NCI-H774 (cell line): ENCODE measurements around the gene MYADML2.
"Not testable (repeated sequence)": the region's sequence is repeated elsewhere in the genome, so short reads cannot be mapped to it uniquely, and the experiment has no call there.

Experiments
- DNase-seq: peaks from one replicate; lab custom pipeline; 2025; lab: John Stamatoyannopoulos, UW

The MYADML2 gene

DNA sequence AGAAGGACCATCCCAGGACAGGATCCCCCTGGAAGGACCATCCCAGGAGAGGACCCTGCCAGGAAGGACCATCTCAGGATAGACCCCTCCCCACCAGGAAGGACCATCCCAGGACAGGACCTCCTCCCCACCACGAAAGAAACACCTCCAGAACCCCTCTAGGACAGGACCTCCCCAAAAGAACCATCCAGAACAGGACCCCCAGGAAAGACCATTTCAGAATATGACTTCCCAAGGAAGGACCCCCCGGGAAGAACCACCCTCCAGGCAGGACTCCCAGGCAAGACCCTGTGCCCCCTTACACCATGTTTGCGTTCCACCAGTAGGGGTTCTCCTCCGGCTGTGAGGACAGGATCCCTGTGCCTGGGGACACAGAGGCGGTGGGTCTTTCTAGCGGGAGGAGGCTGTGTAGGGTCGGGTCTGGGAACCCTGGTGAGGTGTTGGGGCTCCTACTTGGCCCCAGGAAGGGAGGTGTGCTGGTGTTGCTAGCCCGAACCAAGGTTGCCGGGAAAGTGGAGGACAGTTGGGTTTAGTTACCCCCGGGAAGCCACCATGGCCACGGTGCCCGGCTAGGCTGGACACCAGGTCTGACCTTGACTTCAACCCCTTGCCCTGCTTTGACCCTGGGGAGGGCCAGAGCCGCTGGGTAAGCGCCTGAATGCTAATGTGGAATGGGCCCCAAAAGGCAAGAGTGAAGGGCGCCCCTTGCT, 11.8 kb upstream of the MYADML2 start:
- DNase-seq = no peak

DNA sequence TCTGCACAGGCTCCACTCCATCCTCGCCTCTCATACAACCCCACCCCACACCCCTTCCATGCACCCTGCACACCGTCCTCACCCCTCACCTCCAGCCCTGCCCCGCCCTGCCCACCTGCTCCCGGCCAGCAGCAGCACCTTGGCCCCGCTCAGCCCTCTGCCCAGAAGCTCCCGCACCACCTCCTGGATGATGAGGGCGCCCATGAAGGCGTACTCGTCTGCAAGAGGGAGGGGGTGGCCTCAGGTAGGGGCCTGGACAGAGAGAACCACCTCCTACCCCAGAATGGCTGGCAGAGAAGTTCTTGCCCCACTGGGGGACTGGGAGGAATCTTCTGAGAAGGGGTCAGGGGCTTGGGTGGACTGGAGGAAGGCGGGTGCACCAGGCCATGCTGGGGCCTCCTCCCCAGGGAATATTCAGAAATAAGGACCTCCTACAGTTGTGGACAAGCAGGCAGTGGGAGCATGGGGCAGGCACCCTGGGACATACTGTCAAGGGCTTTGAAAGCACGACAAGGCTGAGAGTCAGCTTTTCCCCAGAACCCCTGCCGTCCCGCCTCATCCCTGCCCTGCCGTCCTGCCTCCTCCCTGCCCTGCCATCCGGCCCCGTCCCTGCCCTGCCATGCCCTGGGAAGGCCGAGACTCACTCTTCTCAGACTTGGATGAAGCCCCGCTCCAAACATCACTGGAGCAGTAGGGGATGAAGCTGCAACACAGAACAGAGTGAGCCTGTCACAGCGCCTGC, 10.8 kb upstream of the MYADML2 start:
- no peak for DNase-seq

DNA sequence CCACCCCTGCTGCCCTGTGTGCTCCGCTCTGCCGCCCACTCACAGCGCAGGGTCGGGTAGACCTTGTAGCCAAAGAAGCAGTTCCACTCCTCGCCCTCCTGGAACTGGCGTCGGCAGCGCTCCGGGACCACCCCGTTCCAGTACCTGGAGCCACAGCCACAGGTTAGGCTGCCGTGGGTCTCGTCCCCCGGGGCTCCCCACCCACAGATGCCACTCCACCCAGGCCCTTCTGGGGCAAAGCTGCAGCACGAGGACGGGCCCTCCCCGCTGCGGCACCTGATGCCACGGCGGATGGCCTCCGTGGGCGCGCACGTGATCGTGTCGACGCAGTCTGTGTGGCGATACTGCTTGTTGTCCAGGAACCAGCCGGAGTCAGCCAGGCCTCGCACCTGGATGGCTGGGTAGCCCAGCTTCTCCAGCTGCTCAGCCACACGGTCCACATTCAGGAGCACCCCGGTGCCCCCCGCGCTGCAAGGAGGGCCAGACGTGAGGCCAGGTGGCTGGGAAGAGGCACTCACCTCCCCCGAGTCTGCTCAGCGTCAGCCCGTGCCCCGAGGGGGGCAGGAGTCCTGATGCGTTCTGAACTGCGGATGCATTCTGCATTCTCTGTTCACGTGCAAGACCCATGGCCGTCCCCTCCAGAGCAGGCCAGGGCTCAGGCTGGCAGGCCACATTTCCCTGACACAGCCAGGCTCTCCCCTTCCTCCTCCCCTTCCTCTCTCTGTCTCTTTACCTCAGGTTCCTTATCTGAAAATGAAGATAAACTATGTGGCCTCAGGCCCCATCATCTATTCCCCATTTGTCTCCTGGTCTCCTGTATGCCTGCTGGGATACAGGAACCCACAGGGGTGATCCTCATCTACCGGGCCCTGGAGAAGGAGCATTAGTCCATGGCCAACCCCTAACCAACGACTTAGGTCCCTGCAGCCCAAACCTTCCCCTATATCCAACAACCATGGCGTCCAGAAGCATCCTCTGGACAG, 9.9 kb upstream of the MYADML2 start:
- DNase-seq = no peak

DNA sequence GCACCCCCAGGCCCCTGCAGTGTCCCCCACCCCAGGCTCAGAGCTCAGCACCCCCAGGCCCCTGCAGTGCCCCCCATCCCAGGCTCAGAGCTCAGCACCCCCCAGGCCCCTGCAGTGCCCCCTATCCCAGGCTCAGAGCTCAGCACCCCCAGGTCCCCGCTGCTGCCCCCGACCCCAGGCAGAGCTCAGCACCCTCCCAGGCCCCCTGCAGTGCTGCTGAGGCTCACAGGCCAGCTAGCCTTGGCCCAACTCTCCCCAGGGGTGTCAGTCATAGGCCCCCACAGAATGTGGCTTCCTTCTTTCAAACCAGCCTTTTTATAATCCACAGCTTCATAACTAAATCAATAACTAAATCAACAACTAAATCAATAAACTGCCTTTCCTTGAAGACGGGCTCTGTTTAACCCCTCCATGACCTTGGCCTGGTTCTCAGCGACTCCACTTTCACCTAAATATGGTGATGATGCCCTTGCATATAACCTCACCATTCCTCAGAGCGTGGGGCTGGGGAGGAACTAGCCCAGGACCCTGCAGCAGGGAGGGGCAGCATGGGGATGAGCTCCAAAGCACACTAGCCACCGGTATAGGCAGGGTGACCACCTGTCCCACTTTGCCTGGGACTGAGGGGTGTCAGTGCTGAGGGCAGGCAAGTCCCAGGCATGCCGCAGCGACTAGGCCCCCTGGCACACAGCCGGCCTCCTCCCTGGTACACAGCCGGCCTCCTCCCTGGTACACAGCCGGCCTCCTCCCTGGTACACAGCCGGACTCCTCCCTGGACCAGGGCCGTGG, 8.9 kb upstream of the MYADML2 start:
- DNase-seq = no peak

DNA sequence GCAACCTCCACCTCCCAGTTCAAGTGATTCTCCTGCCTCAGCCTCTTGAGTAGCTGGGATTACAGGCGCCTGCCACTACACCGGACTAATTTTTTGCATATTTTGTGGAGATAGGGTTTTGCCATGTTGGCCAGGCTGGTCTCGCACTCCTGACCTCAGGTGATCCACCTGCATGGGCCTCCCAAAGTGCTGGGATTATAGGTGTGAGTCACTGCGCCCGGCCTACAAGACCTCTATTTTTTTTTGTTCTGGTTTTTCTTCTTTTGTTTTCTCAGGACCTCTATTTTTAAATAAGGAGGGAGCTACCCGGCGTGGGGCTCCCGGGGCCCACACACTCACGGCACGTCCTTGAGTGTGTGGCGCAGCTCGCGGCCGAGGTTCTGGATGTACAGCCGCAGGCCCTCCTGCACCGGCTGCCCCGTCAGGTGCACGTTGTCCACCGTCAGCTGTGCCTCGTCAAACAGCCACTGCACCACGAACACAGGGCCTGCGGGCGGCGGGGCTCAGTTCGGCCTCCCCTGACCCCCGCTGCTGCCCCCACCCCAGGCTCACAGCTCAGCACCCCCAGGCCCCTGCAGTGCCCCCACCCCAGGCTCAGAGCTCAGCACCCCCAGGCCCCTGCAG, 8.1 kb upstream of the MYADML2 start:
- no peak for DNase-seq

DNA sequence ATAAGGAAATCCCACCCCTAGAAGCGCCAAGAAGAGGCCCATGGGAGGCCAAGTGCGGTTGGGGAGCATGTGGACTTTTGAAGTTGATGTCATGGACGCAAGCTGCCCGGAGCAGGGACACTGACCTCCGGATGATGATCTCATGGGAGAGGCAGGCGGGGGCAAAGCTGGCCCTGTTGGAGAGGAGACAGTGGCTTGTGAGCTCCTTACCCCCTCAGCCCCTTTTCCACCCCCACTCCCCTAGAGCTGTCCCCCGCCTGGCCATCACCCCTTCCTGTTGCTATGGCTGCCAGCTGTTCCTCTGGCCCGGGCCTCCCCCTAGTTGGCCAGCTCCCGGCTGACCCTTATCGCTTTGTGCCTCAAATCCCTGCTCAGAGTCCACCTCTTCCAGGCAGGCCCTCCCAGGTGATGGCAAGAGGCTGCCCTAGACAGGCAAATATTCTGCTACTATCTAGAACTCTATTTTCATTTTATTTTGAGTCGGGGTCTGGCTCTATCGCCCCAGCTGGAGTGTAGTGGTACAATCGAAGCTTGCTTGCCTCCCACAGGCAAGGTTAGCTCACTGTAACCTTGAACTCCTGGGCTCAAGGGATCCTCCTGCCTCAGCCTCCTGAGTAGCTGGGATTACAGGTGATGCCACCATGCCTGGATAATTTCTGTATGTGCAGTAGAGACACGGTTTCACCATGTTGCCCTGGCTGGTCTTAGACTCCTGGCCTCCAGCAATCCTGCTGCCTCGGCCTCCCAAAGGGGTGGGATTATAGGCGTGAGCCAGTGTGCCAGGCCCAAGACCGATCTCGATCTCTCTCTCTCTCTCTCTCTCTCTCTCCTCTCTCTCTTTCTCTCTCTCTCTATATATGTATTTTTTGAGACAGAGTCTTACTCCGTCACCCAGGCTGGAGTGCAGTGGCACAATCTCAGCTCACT, 7.4 kb upstream of the MYADML2 start:
- no peak for DNase-seq

DNA sequence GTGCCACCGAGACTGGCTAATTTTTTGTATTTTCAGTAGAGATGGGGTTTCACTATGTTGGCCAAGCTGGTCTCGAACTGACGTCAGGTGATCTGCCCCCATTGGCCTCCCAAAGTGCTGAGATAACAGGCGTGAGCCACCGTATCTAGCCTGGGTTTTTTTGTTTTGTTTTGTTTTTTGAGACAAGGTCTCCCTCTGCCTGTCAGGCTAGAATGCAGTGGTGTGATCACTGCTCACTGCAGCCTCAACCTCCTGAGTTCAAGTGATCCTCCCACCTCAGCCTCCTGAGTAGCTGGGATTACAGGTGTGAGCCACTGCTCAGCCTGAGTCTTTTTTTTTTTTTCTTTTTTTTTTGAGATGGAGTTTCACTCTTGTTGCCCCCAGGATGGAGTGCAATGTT, 6.4 kb upstream of the MYADML2 start:
- DNase-seq = not testable (repeated sequence)

DNA sequence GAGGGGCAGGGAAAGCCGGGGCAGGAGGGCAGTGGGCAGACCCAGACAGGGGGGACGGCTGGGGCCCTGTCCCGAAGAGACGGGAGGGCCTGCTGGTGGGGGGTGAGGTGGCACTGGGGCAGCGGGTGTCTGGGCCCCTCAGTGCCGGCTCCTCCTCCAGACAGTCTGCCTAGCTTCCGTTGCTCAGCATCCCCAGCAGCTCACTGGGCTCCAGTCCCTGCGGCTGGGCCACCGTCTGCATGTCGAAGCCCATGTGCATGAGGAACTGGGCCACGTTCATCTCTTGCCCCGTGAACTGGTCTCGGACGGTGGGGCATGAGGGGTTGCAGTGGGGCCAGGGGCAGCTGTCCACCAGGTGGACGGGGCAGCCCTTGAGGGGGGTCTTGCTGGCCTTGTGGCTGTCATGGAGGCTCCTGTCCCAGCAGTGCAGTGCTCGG, 5.8 kb upstream of the MYADML2 start:
- no peak for DNase-seq

DNA sequence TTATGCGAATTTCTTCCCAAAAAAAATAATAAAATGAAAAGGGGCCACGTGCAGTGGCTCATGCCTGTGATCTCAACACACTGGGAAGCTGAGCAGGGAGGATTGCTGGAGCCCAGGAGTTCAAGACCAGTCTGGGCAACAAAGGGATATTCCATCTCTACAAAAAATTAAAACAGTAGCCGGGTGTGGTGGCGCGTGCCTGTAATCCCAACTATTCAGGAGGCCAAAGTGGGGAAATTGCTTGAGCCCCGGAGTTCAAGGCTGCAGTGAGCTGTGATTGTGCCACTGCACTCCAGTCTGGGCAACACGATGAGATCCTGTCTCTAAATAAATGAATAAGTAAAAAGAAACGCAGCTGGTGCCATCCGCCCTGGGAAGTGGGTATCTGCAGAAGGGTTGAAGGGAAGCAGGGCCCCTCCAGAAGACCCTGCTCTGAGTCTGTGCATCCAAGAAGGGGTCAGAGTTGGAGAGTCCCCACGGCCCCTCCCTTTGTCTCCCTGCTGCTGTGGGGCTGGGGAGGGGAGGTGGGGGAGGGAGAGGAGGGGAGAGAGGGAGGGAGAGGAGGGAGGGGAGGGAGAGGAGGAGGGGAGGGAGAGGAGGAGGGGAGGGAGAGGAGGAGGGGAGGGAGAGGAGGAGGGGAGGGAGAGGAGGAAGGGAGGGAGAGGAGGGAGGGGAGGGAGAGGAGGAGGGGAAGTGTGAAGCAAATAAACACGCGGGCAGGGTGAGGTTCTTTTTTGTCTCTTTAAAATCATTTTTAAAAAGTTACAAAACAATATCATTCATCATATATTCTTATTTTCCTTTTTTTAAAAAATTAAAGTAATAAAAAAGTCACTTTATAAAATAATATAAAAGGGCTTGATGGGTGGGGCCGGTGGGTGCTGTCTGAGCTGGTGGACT, 5.0 kb upstream of the MYADML2 start:
- no peak for DNase-seq

DNA sequence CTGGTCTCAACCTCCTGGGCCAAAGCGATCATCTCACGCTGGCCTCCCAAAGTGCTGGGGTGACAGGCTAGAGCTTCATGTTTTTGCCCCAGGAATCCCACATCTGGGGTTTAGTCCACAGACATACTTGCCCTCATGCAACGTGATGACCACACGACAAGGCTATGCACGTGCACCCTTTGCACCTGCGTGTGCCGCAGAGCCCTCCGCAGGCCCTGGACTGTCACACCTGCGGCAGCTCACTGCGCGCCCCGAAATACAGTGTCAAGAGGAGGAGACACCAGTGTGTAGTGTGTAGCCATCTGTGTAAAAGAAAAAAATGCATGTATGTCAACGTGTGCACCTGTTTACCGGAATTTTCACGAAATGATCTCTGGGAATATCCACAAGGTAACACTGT, 3.5 kb upstream of the MYADML2 start:
- DNase-seq = no peak

DNA sequence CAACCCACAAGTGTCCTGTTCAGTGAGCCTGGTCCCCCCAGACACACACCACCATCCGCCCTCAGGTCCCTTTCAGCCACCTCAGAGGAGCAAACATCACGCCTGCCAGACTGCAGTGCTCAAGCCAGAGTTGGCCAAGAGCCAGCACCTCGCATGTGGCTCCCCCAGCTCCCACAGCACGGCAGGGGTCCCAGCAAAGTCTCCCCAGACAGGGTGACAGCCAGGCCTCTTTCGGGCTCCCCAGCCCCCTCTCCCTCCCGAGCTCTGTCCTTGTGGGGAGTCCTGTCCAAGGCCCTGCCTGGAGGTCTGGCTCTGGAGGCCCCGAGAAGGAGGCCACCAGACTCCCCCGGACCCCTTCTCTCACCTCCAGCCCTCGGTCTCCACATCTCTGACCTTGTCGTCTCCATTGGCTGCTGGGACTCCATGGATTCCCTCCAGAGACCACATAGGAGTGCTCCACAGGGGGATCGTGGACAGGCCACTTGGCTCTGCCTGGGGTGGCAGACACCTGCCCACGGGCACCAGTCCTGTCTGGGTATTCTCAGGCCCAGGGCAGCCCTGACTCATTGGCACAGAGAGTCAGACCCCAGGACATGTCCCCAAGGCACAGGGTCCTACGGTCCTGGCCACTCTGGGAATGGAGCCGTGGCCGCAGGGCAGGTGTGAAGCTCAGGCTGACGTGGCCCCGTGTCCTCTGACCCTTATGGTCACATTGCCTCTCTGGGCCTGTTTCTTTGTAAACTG, 1.8 kb upstream of the MYADML2 start:
- DNase-seq = no peak

DNA sequence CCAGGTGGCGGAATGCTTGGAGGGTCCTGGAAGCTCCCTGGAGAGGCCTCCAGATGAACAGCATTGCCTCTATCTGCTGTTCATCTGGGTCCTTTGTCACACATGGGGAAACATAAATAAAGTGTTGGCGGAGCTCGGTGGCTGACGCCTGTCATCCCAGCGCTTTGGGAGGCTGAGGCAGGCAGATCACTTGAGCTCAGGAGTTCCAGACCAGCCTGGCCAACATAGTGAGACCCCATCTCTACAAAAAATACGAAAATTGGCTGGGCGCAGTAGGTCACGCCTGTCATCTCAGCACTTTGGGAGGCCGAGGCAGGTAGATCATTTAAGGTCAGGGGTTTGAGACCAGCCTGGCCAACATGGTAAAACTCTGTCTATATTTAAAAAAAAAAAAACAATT, 2.2 kb downstream of the MYADML2 start:
- DNase-seq = no peak

DNA sequence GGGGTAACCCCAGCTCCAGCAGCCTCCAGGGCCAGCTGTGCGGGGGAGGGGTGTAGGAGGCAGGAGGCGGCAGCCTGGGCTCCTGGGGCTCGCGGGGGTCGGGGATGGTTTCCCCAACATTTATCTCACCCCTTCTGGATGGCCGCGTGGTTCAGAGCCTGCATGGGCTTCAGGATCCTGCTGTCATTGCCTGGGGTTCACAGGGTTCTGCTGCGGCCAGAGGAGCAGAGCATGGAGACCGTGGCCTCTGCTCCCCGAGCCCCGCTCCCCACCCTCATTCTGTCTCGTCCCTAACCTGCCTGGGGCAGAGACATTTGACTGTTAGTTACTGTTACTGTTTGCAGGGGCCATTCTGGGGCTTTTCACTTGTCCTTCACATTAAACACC, 4.9 kb downstream of the MYADML2 start:
- DNase-seq = no peak

DNA sequence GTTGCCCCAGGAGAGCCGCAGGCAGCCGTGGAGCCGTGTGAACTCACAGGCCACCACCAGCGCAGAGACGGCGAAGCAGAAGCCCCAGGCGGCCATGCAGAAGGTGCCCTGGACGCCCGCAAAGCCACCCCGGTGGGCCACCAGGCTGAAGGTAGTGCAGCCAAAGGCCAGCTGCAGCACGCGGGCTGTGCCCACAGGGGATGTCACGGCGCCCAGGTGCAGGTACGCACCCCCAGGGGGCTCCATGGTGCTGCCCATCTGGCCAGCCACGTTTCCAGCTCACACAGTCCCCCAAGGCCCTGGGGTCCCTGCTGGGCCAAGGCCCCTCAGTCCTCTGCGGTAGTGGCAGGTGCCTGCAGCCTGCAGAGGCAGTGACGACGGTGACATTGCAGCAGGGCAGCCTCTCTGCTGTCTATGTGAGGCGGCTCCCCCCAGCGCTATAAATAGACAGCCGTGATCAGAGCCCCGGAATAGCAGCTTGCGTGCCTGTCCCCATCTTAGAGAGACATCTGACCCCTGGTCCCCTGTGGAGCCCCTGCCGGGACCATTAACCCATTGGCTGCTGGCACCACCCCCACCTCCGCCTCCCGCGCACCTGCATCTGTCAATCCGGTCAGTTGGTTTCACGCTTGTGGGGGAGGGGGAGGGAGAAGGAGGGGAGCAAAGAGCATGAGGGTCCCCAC, 5.4 kb downstream of the MYADML2 start:
- DNase-seq = peak; percentile 47

DNA sequence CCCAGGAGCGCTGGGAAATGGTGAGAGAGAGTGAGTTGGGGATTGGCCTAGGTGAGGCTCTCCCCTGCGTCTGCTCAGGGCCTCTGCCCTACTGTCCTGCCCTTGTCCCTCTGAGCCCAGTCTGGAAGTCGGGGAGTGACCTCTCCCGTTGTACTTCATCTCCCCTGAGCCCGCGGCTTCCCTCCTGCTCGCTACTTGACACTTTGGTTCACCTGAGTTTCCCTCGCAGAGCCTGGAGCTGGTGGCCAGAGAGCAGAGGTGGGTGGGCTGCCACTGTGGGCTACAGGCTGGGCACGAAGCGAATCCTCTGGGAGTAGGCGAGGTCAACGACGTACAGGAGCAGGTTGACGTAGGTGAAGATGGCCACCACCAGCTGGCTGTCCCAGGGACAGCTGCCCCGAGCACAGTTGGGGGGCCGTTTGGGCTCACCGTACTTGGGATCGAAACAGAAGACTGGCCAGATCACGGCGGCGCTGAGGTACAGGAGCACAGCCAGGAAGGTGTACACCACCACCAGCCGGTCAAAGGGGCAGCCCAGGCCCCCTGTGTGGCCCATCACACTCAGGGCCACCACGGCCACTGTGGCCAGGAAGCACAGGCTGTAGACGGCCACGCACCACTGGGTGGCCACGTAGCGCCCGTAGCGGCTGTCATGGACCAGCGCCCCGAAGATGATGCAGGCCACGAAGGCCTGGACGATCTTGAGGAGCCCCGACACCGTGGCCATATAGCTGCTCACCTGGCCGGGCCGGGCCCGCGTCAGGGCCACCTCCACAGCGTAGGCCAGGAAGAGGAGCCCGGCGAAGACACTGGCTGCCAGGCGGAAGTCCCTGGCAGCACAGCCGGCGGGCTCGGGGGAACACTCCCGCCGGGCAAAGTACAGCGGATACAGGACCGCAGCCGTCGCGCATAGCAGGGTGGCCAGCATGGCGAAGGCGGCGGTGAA, 6.2 kb downstream of the MYADML2 start:
- no peak for DNase-seq

DNA sequence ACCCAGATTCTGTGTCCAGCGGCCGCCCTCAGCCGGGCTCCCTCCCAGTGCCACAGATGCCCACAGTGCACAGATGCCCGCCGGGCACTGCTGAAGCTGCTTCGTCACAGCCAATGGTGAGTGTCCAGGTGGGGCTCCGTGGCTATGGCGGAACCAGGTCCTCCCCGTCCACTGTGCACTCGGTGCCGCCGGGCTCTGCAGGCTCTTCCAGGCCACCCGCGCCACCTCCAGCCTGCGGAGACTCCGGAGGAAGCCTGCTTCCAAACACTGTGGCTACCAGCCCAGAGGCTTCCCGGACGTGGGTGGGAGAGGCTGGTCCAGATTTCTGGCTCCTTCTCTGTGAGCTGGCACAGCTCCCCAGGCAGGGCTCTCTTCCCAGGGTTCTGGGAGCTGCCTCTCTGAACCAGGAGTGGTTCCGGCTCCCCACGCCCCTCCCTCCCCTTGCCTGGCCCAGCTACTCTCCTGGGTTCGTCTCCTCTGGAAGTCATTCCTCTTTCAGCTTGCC, 7.1 kb downstream of the MYADML2 start:
- DNase-seq = no peak
